ENCODE results near the gene TMEM243.
"Not testable (repeated sequence)": the region's sequence is repeated elsewhere in the genome, so short reads cannot be mapped to it uniquely, and the experiment has no call there.

The TMEM243 gene

GRCh38 chr7:87219545-87220025, at the start of gene TMEM243:
Gene TMEM243 (minus strand): TSS chr7:87219732. CDS start chr7:87219503, 229 bp downstream.
- peak; percentile 86 for DNase-seq

GRCh38 chr7:87267239-87267900, 47.8 kb upstream of the TMEM243 start:
- no peak for DNase-seq

GRCh38 chr7:87263537-87263936, 44.0 kb upstream of the TMEM243 start:
- DNase-seq, result no peak

- no peak for DNase-seq
These were observed 34.1 kb upstream of the TMEM243 start for GRCh38 chr7:87253589-87254087.

- not testable (repeated sequence) for DNase-seq
These were observed 26.1 kb upstream of the TMEM243 start for GRCh38 chr7:87245671-87246070.

- DNase-seq, result not testable (repeated sequence)
These were observed 19.0 kb upstream of the TMEM243 start for GRCh38 chr7:87238464-87239051.

- DNase-seq, result no peak
These were observed 15.4 kb upstream of the TMEM243 start for GRCh38 chr7:87234949-87235348.

GRCh38 chr7:87231711-87232110, 12.2 kb upstream of the TMEM243 start:
- no peak for DNase-seq

GRCh38 chr7:87231258-87231657, 11.7 kb upstream of the TMEM243 start:
- DNase-seq, result no peak

- DNase-seq, result no peak
These were observed 7.0 kb upstream of the TMEM243 start for GRCh38 chr7:87226495-87226894.

GRCh38 chr7:87225696-87226095, 6.2 kb upstream of the TMEM243 start:
- no peak for DNase-seq

GRCh38 chr7:87223666-87224065, 4.1 kb upstream of the TMEM243 start:
- DNase-seq, result no peak

- no peak for DNase-seq
These were observed 1.2 kb upstream of the TMEM243 start for GRCh38 chr7:87220734-87221215.

- peak; percentile 87 for DNase-seq
These were observed 648 bp upstream of the TMEM243 start for GRCh38 chr7:87220026-87220733.

- DNase-seq, result peak; percentile 33
These were observed 562 bp downstream of the TMEM243 start for GRCh38 chr7:87218796-87219544.

- DNase-seq, result no peak
These were observed 1.4 kb downstream of the TMEM243 start for GRCh38 chr7:87217983-87218653.

- peak; percentile 35 for DNase-seq
These were observed 2.6 kb downstream of the TMEM243 start for GRCh38 chr7:87216701-87217508.

- DNase-seq, result no peak
These were observed 4.5 kb downstream of the TMEM243 start for GRCh38 chr7:87215046-87215445.

GRCh38 chr7:87213811-87214210, 5.7 kb downstream of the TMEM243 start:
- DNase-seq, result no peak

- DNase-seq, result no peak
These were observed 6.3 kb downstream of the TMEM243 start for GRCh38 chr7:87213252-87213651.

GRCh38 chr7:87212498-87212897, 7.0 kb downstream of the TMEM243 start:
- no peak for DNase-seq

Data from activated naive CD4-positive, alpha-beta T cell treated with anti-CD3 and anti-CD28 coated beads, Interleukin-2, amount 50 U/mL, for 16 hours (primary cell).